DOHH2 (cell line): Measurements from ENCODE around the gene C2CD5.

Experiments used
- H3F3A ChIP-seq: fragments of 200-600 bp; sonication (generic), shearing (Covaris generic); 2 replicates; pipeline ENCODE4 v1.6.0; 2016; ENCODE audit warnings: antibody characterized with exemption, mild to moderate bottlenecking; ENCODE audit not compliant: control insufficient read depth, insufficient read depth
- H3K27ac ChIP-seq: fragments of 200-600 bp; sonication (generic); 2 replicates; pipeline ENCODE4 v1.5.1; 2014; ENCODE audit warnings: low read depth, mild to moderate bottlenecking, low read length, moderate library complexity
- H3K27me3 ChIP-seq: fragments of 200-600 bp; sonication (generic); 2 replicates; pipeline ENCODE4 v1.6.1; 2014; ENCODE audit warnings: mild to moderate bottlenecking, low read length, mixed read lengths; ENCODE audit not compliant: control insufficient read depth
- H3K36me3 ChIP-seq: fragments of 200-600 bp; sonication (generic); 2 replicates; pipeline ENCODE4 v1.6.1; 2014; ENCODE audit warnings: mild to moderate bottlenecking, low read length, moderate library complexity, mixed read lengths; ENCODE audit not compliant: control insufficient read depth
- H3K4me1 ChIP-seq: fragments of 200-600 bp; sonication (generic); 2 replicates; pipeline ENCODE4 v1.6.1; 2014; ENCODE audit warnings: mild to moderate bottlenecking, low read length, mixed read lengths; ENCODE audit not compliant: control insufficient read depth
- H3K4me2 ChIP-seq: fragments of 200-600 bp; sonication (generic); 2 replicates; pipeline ENCODE4 v1.6.0; 2014; ENCODE audit warnings: mild to moderate bottlenecking, low read length, moderate library complexity
- H3K4me3 ChIP-seq: fragments of 200-600 bp; sonication (generic); 2 replicates; pipeline ENCODE4 v1.5.1; 2014; ENCODE audit warnings: mild to moderate bottlenecking, low read length, mixed read lengths
- H3K79me2 ChIP-seq: fragments of 200-600 bp; sonication (generic); 2 replicates; pipeline ENCODE4 v1.6.1; 2014; ENCODE audit warnings: mild to moderate bottlenecking, low read length, mixed read lengths; ENCODE audit not compliant: control insufficient read depth
- H3K9me2 ChIP-seq: fragments of 200-600 bp; sonication (generic); replicated peaks from 2 replicates; pipeline ENCODE4 v1.6.1; 2014; ENCODE audit warnings: mild to moderate bottlenecking, low read length, mixed read lengths; ENCODE audit not compliant: control insufficient read depth
- H3K9me3 ChIP-seq: fragments of 200-600 bp; sonication (generic); 2 replicates; pipeline ENCODE4 v1.6.1; 2014; ENCODE audit warnings: antibody characterized with exemption, low read length, mixed read lengths; ENCODE audit not compliant: control insufficient read depth, insufficient read depth
- H4K20me1 ChIP-seq: fragments of 200-600 bp; sonication (generic); 2 replicates; pipeline ENCODE4 v1.6.0; 2014; ENCODE audit warnings: low read depth, mild to moderate bottlenecking, antibody characterized with exemption, low read length, moderate library complexity; ENCODE audit not compliant: control insufficient read depth, insufficient read depth
- CTCF ChIP-seq: fragments of 200-600 bp; sonication (generic); IDR thresholded peaks from one replicate; pipeline ENCODE4 v1.5.1; 2014; ENCODE audit warnings: antibody characterized with exemption, mild to moderate bottlenecking, low read depth, low read length; ENCODE audit not compliant: poor library complexity, severe bottlenecking
- EZH2phosphoT487 ChIP-seq: fragments of 200-600 bp; sonication (generic); IDR thresholded peaks from 2 replicates; pipeline ENCODE4 v1.6.1; 2017; ENCODE audit warnings: borderline replicate concordance, mild to moderate bottlenecking, antibody characterized with exemption, low read length, moderate library complexity, mixed read lengths

Gene C2CD5

GRCh38 chr12:22543246-22544037 is 900 bp downstream of the C2CD5 start:
- peak overlapping the region; percentile 99 for H3K4me3 ChIP-seq
- peaks cover 35% of the 10 kb centered on the region for H3K79me2 ChIP-seq
- no peaks in the 10 kb centered on the region for H3K27me3 ChIP-seq
- no peak for TF ChIP-seq EZH2phosphoT487
- no peak for TF ChIP-seq CTCF
- H3K36me3 ChIP-seq: peaks cover 14% of the 10 kb centered on the region
- peaks cover 25% of the 10 kb centered on the region for H3K4me1 ChIP-seq
- peak overlapping the region; percentile 97 for H3K4me2 ChIP-seq
- H3F3A ChIP-seq: peaks cover 2% of the 10 kb centered on the region; the same call in 1 of the 2 replicates
- H4K20me1 ChIP-seq: no peaks in the 10 kb centered on the region
- peak overlapping the region; percentile 74 for H3K27ac ChIP-seq
- H3K9me3 ChIP-seq: no peaks in the 10 kb centered on the region
- no peaks in the 10 kb centered on the region for H3K9me2 ChIP-seq

- Histone ChIP-seq H3F3A (peaks cover 2% of the 10 kb centered on the region; the same call in 1 of the 2 replicates), H3K36me3 (peaks cover 19% of the 10 kb centered on the region), H3K9me2 (no peaks in the 10 kb centered on the region), H3K4me2 (no peak overlapping the region), H3K79me2 (peaks cover 42% of the 10 kb centered on the region), H3K27me3 (no peaks in the 10 kb centered on the region), H3K4me3 (no peak overlapping the region), H3K4me1 (peaks cover 25% of the 10 kb centered on the region), H3K27ac (no peak overlapping the region), H3K9me3 (no peaks in the 10 kb centered on the region), H4K20me1 (no peaks in the 10 kb centered on the region)
- TF ChIP-seq CTCF: no peak
- TF ChIP-seq EZH2phosphoT487: no peak
Measured at GRCh38 chr12:22541496-22542155, 2.7 kb downstream of the C2CD5 start.

GRCh38 chr12:22539055-22539454 is 5.3 kb downstream of the C2CD5 start:
- Histone ChIP-seq H3K36me3 (peaks cover 26% of the 10 kb centered on the region), H3K27ac (no peak overlapping the region), H3K9me2 (no peaks in the 10 kb centered on the region), H3K79me2 (peaks cover 42% of the 10 kb centered on the region), H3K9me3 (no peaks in the 10 kb centered on the region), H3K4me3 (no peak overlapping the region), H3K27me3 (no peaks in the 10 kb centered on the region), H3K4me2 (no peak overlapping the region), H3K4me1 (peaks cover 20% of the 10 kb centered on the region), H4K20me1 (no peaks in the 10 kb centered on the region), H3F3A (peaks cover 2% of the 10 kb centered on the region; the same call in 1 of the 2 replicates)
- TF ChIP-seq EZH2phosphoT487 (no peak), CTCF (no peak)
